Ovary (tissue), 3 donors: ENCODE measurements around the gene PIGC.

Experiments
- POLR2A ChIP-seq: fragments of 450-650 bp; IDR thresholded peaks from one replicate; pipeline ENCODE4 v1.6.1; 2017; ENCODE audit warnings: antibody characterized with exemption, mild to moderate bottlenecking, moderate library complexity
- TF ChIP-seq, protein P1 (sequence below), 3 donors: fragments of 450-650 bp in 2 of 3; fragments of 200-600 bp in 1 of 3; IDR thresholded peaks; one replicate each; pipeline versions ENCODE4 v1.5.1 to v1.8.0; 2016 to 2022; ENCODE audit warnings: antibody characterized with exemption in 3 of 3, mild to moderate bottlenecking in 1 of 3
- donor health status: DM: no; HTN: no; CAD: no.

DNA sequence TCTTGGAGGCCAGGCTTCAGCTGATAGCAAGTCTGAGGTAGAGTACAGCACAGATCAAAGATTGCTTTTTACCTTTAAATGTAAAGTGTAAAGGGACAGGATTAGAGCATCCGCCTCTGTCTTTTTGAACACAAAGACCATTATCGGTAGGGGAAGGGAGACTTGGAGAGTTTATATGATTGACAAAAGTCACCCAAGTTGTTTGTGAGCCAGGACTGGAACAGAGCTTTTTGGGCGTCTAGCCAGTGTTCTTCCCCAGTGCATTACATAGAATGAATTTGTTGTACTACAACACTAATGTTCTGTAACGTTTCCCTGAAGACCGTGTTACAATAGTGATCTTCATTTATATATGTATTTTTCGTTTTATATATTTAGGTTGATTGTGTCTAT is 9.3 kb upstream of the PIGC start:
- TF ChIP-seq POLR2A = no peak
- TF ChIP-seq, protein P1, sequence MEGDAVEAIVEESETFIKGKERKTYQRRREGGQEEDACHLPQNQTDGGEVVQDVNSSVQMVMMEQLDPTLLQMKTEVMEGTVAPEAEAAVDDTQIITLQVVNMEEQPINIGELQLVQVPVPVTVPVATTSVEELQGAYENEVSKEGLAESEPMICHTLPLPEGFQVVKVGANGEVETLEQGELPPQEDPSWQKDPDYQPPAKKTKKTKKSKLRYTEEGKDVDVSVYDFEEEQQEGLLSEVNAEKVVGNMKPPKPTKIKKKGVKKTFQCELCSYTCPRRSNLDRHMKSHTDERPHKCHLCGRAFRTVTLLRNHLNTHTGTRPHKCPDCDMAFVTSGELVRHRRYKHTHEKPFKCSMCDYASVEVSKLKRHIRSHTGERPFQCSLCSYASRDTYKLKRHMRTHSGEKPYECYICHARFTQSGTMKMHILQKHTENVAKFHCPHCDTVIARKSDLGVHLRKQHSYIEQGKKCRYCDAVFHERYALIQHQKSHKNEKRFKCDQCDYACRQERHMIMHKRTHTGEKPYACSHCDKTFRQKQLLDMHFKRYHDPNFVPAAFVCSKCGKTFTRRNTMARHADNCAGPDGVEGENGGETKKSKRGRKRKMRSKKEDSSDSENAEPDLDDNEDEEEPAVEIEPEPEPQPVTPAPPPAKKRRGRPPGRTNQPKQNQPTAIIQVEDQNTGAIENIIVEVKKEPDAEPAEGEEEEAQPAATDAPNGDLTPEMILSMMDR (IDR thresholded peaks at IDR 0.05) = no peak
